ENCODE results near the gene SAMD4A.

The SAMD4A gene

GRCh38 chr14:54711812-54712464, 145.0 kb downstream of the SAMD4A start:
- no peak for DNase-seq

GRCh38 chr14:54712465-54713200, 145.7 kb downstream of the SAMD4A start:
- no peak for DNase-seq

DNA sequence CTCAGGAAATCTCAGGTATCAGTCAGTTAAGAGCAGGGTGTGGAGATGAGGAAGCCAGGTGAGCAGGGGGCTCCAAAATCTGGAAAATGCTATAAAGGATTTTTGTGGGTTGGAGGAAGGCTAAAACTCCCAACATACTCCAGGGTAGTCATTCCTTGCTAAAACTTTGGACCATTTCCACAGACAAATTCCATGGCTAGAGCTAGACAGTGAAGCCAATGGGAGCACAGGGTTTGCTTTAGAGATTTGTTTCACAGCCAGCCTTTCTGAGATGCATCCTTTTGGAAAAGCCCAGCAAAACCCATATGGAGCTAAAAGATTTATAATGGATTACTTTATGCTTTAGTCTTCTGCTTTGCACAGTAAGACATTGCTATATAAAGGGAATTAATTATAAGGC, 146.5 kb downstream of the SAMD4A start:
- no peak for DNase-seq

DNA sequence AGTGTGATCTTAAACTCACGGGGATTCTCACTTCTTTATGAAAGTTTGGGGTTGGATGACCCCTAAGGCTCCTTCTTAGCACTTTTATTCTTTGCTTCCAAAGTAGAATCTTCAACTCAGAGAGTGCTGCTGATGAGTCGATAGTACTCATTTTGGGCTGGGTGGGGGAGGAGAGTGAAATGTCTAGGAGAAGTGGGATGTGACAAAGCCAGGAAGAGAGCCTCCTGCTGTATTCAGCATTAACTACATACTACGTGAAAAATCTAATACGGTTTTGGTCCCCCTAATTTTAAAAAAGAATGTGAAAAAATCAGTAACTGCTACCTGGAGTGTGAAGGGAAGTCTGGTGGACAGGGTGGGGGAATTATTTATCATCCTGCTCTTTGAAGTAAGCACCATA, 148.3 kb downstream of the SAMD4A start:
- DNase-seq: no peak

GRCh38 chr14:54715811-54716210, 148.9 kb downstream of the SAMD4A start:
- DNase-seq: no peak

- DNase-seq: no peak
Observed at GRCh38 chr14:54716862-54717261, 149.9 kb downstream of the SAMD4A start.

DNA sequence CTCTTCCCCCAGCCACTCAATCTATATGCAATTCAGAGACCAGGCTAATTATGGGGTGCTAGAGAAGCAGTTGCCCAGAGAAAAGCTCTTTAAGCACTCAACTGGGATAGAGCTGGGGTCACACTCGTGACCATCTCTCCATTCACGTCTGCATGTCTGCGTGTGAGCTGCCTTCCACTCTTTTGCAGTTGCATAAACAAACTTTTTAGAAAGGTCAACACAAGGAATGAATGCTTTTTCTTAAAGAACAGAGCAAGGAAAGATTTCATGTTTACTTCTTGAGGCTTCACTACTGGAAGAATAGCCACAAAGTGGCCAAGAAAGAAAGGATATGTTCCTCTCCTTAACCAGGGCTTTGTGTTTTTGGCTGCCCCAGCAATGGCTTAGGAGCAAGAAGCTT, 151.1 kb downstream of the SAMD4A start:
- DNase-seq: no peak

DNA sequence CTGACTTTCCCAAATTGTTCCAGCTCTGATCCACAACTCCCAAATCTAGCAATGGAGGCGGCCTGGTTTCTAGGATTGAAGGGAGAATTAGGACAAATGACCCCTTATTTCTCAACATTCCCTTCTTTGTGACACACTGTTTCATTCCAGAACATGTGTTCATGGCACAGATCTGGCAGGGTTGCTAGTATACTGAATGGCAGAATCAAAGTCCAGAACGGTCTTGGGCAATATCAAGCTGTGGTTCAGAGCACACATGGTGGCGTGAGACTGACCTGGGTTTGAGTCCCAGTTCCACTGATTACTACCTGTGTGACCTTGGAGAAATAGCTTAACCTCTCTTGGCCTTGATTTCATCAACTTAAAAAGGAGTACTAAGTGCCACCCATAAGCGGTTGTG, 152.5 kb downstream of the SAMD4A start:
- DNase-seq: no peak

DNA sequence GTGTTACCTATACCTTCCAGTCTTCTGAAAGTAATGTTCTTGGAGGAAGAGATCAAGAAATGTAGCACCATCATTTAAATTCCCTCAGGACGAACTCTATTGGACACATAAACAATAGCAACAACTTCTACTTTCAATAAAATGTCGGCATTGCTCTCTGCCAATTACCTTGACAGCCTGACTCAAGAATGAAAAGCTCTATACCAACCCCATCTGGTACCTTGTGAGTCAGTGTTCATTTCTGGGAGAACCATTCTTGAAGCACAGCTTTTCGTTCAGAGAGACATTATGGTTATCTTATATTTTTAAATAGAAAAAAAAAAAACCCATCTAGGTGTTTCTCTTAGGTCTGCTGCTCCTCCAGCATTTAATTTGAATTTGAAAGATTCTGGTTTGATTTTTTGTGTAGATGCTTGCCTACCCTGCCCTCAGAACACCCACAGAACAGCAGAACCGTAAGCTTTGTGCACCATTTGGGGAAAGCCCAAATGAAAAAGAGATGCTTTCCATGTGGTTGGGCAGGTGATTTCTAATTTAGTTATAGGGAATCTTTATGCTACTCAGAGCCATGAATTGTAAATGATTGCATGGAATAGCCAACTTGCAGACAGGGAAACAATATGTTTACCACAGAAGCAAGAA, 156.0 kb downstream of the SAMD4A start:
- no peak for DNase-seq

- no peak for DNase-seq
Observed at GRCh38 chr14:54724123-54724522, 157.2 kb downstream of the SAMD4A start.

DNA sequence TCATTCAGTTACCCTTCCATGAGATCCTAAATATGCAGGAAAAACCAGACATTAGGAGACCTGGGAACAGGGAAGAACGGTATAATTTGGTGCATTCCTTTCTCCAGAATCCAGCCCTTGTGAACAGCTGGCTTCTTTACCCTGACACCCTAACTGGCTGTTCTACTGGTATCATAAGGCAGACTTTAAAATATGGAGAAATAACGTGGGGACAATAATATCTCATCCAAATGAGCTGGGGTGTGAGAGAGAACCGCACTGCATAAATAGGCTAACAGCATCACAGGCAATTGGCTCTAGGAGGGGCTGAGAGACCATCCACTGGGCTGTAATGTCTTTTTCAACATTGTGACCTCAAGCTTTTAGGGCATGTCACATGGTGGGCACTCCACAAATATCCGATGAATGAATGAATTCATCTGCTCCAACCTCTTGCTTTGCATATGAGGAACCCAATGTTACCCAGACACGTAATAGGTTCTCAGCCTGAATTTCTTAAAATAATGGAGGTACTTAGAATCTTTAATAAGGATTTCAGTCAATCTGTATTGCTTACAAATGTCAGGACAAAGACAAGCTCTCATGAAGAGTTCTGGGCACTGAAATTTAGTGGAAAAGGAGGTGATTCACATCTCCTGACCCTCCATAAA, 157.9 kb downstream of the SAMD4A start:
- no peak for DNase-seq

- DNase-seq: no peak
Observed at GRCh38 chr14:54725998-54726397, 159.1 kb downstream of the SAMD4A start.

DNA sequence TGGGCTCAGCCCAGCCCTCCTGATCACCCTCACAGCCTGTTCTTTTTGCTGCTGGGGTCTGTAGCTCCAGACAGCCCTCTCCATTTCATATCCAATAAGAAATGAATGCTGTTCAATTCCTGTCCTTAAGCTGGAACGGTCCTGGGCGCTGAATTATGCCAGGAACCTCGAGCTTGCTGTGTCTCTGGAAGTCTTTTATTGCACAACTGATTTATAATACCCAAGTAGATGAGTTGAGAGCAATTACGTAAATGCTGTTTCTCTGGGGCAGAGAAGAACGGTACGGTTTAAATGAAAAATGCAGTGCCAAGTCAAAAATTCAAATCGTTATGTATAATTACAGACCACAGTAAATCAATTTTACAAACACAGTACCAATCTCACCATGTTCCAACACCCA, 161.0 kb downstream of the SAMD4A start:
- no peak for DNase-seq

DNA sequence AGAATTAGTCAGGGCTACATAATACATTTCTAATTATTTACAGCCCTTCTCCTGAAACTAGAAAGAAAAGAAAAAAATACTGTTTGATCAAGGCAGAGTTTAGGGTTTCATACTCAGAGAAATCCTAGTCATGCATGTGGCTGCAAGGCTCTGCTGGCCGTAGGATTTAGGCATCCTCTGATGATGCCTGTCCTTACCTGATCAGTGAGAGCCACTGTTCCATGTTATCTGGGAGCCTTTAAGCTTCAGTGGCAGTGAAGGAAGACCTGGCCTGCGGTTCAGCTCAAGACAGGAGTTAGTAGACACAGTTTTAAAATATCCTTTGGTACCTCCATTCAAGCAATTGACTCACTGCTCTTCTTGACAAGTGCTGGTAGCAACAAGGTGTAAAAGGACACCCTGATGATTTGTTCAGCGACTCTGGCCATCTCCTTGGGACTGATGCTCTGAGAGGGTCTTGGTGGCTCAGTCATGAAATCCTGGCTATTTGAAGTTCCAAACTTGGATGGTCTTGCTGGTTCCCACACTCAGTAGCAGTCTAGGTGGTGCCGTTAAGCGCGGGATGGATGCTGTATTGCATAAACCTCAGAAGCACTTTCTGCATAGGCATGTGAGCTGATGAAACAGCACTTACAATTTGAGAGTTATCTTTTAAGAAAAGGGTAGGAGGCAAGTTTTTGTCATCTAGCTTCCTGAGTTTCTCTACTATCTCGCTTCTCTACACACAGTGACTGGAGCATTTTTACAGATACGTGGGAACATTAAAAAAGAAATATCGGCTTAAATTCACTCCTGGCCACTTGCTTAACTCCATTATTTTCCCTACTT, 162.0 kb downstream of the SAMD4A start:
- DNase-seq: no peak

- no peak for DNase-seq
Observed at GRCh38 chr14:54730156-54730961, 163.4 kb downstream of the SAMD4A start.

DNA sequence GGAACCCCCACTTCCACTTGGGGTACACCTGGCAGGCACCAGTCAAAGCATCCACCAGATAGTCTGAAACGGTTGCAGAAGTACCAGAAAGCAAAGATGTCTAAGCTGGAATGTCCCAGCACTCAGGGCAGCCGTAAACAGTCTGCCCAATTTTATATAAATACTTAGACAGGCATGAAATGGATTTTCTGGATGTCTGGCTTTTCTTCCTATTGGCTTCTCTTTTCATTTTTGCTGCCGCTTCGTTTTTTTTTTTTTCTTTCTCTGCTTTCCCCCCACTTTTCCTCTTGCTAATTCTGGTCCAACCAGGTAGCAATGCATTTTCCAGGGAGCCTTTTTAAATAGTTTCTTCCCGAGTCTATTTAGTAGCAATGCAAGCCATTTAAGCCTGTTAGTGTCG, 168.0 kb downstream of the SAMD4A start:
- DNase-seq: no peak

DNA sequence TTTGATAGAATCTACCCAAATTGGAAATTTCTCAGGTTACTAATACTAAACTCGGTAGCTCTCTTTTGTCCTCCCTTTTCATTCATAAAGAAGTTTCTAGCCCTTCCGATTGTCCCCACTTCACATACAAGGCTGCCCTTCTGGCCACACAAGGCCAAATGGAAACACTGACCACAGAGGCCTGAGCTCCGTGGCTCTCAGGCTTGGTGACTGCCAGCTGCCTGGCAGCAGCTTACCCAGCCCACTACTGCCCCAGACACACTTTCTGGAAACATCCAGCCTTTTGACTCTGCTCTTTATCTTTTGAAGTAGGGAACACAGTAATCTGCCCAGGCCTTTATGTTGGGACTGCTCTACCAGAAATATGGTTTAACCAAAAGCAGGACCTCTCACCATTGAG, 168.5 kb downstream of the SAMD4A start:
- no peak for DNase-seq

- no peak for DNase-seq
Observed at GRCh38 chr14:54737132-54737711, 170.3 kb downstream of the SAMD4A start.

- DNase-seq: no peak
Observed at GRCh38 chr14:54738009-54738408, 171.1 kb downstream of the SAMD4A start.

DNA sequence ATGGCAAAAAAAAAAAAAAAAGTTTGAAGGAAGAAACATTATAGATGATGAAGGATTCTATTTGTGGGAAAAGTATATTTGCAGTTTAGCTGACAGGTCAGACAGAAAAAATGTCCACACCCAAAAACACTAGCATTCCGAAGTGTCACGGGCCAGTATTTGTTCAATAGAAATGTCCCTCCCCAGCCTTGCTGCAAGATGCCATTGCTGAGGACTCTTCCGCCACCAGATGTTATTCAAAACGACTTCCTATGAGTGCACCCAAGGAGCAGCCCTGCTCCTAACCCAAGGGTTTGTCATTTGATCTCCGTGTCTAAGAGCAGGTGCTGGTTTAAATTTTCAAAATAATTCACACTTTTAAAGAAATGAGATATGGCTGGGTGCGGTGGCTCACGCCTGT, 172.6 kb downstream of the SAMD4A start:
- DNase-seq: no peak

DNA sequence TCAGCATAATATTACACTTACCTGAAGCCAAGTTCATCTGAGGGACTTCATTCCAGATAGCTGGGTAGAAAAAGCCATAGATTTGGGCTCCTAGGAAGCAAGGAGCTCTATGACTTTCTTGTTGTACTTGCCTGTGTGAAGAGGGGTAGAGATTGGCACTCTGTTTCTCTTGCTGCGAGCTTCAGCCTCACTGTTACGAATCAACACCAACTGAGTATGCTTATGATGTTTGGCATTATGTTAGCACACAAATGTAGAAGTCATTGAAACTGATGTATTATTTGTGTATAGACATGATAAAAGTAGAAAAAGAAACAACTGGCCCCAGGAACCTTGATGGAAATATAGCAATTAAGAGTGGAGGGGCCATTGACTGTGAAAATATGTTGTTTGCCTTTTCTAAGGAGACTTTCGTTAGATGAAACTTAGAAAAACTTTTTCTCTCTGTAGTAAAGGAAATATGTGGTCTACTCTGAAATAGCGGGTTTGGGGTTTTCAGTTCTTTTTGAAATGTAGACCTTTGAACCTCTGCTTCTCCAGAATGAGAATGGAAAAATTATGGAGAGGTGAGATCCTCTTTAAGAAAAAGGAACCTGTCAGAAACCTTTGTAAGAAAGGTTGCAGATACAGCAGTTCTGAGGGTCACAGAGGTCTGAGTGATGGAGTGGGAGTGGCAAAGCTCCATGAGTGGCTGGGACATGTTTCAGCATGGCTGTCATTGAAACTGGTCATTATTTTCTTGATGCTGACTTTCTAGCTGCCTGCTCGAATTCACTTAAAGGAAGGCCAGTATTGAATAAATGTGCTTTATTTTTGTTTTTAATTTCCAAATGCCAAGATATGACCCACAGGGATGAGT, 175.8 kb downstream of the SAMD4A start:
- no peak for DNase-seq
